ENCODE measurements around the gene PTH1R.
A peak's percentile ranks its signal among the peaks of the same experiment; 100 is the strongest.

PTH1R gene

DNA sequence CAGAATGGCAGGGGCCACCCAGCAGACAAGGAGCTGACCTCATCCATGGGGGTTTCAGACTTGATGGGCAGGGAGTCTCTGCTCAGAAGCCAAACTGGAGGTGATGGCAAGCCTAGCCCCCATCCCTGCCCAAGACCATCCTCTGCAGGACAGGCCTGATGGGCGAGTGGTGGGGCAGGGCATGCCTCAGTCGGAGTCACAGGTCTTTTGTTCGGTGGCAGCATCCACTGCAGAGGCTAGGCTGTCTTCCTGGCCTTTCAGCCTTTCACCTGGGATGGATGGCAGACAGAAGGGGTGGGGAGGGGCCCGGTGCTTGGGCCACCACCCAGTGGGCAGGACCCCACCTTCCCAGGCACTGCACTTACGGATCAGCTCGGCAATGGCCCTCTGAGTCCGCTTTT lies 44.4 kb downstream of the PTH1R start:
- TF ChIP-seq, protein P1, sequence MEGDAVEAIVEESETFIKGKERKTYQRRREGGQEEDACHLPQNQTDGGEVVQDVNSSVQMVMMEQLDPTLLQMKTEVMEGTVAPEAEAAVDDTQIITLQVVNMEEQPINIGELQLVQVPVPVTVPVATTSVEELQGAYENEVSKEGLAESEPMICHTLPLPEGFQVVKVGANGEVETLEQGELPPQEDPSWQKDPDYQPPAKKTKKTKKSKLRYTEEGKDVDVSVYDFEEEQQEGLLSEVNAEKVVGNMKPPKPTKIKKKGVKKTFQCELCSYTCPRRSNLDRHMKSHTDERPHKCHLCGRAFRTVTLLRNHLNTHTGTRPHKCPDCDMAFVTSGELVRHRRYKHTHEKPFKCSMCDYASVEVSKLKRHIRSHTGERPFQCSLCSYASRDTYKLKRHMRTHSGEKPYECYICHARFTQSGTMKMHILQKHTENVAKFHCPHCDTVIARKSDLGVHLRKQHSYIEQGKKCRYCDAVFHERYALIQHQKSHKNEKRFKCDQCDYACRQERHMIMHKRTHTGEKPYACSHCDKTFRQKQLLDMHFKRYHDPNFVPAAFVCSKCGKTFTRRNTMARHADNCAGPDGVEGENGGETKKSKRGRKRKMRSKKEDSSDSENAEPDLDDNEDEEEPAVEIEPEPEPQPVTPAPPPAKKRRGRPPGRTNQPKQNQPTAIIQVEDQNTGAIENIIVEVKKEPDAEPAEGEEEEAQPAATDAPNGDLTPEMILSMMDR (IDR thresholded peaks at IDR 0.05; ENCODE audit: extremely low read depth, insufficient read depth, missing control alignments) = no peak
- no peak for DNase-seq (ENCODE audit: low spot score)
- in situ Hi-C loops (cut with MboI; ENCODE audit: low pct_unique_long_range_greater_than_20kb, low sequenced_read_pairs, unreplicated experiment) = loop anchor here (25.0 kb wide), 1 partner anchor 440 kb away; no protein-coding TSS in a partner anchor

DNA sequence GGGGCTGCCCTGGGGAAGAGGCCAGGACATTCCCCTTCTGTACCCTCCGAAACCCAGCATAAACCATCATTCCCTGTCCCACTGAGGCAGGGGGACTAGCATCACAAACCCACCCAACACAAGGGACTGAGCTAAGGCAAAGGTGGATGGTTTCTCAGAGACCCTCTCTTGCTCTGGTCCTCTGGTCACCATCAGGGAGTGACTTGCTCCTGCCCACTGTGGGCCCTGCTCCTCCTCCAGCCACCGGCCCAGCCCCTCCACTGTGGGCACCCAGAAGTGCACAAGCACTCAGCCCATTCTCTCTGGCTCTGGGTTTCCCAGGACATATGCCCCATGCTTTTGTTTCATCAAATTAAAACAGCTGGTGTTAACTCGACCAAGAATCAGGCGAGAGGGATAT lies 44.9 kb downstream of the PTH1R start:
- TF ChIP-seq, protein P1 (IDR thresholded peaks at IDR 0.05; ENCODE audit: extremely low read depth, insufficient read depth, missing control alignments) = no peak
- in situ Hi-C loops (cut with MboI; ENCODE audit: low pct_unique_long_range_greater_than_20kb, low sequenced_read_pairs, unreplicated experiment) = loop anchor here (25.0 kb wide), 1 partner anchor 440 kb away; no protein-coding TSS in a partner anchor
- DNase-seq (ENCODE audit: low spot score) = no peak

- TF ChIP-seq, protein P1 (IDR thresholded peaks at IDR 0.05; ENCODE audit: extremely low read depth, insufficient read depth, missing control alignments) = no peak
- in situ Hi-C loops (cut with MboI; ENCODE audit: low pct_unique_long_range_greater_than_20kb, low sequenced_read_pairs, unreplicated experiment) = loop anchor here (25.0 kb wide), 1 partner anchor 439 kb away; no protein-coding TSS in a partner anchor
- DNase-seq (ENCODE audit: low spot score) = no peak
Observed at GRCh38 chr3:46922871-46923558, 45.5 kb downstream of the PTH1R start.

DNA sequence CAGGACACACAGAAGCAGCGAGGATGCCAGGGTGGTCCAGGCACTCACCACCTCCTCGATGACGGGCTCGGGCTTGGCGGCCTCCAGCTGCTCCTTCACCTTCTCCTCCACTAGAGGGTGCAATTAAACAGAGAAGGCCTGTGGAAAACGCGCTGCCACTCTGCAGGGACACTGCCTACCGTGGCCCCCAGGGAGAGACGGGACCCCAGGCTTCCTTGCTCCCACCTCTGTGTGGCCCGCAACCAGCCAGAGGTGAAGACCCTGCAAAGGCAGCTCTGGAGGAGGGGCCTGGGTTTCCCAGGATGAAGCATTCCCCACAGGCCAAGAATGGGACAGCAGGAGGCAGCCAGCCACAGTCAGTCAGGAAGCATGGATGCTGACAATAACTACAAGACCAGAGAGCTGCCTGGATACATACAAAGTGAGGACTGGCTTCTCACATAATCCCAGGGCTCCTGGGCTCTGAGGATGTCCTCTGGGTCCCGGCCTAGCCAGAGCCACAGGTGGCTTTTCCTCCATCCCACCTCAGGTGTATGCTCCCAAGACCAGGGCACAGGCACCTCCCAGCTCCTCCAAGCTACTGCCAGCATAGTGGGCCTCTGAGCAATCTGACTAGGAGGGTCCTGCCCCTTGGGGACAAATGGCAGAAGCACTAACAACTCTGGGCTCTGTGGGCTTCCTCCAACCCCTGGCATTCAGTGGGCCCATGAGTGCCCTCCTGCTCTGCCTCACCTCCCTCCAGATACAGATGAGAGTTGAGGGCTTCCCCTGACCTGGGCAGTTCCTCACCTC lies 46.2 kb downstream of the PTH1R start:
- DNase-seq (ENCODE audit: low spot score) = no peak
- TF ChIP-seq, protein P1 (IDR thresholded peaks at IDR 0.05; ENCODE audit: extremely low read depth, insufficient read depth, missing control alignments) = peak; percentile 60
- in situ Hi-C loops (cut with MboI; ENCODE audit: low pct_unique_long_range_greater_than_20kb, low sequenced_read_pairs, unreplicated experiment) = loop anchor here (25.0 kb wide), 1 partner anchor 439 kb away; no protein-coding TSS in a partner anchor

DNA sequence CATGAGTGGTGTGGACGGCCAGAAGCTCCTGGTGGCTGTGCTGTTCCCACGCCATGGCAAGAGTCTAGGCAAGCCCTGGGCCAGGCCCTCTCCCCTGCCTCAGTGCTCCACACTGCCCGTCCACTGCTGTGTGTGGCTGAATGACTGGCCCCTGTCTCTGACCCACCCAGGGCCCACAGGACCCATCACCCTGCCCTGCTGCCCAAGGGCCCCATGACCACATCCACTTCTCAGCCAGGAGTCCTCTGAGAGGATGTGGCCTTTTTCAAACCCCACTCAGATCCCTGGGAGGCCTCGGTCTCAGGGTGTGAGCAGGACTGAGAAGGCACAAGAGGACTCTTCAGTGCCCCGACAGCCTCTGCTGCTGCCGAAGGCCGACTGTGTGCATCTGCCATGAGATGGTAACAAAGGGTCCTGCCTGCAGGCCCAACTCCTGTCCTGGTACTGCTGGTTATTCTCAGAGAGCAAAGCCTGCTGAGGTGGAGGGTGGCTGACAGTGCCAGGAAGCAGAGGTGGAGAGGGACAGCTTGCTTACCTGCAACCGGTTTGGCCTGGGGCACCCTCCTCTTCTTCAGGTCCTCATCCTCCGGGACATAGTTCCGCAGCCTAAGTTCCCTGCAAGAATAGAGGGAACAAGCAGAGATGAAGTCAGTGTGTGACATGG lies 47.5 kb downstream of the PTH1R start:
- no peak for DNase-seq (ENCODE audit: low spot score)
- TF ChIP-seq, protein P1 (IDR thresholded peaks at IDR 0.05; ENCODE audit: extremely low read depth, insufficient read depth, missing control alignments) = no peak
- in situ Hi-C loops (cut with MboI; ENCODE audit: low pct_unique_long_range_greater_than_20kb, low sequenced_read_pairs, unreplicated experiment) = loop anchor here (25.0 kb wide), 1 partner anchor 437 kb away; no protein-coding TSS in a partner anchor

GRCh38 chr3:46925585-46925934 lies 48.0 kb downstream of the PTH1R start:
- TF ChIP-seq, protein P1 (IDR thresholded peaks at IDR 0.05; ENCODE audit: extremely low read depth, insufficient read depth, missing control alignments) = no peak
- in situ Hi-C loops (cut with MboI; ENCODE audit: low pct_unique_long_range_greater_than_20kb, low sequenced_read_pairs, unreplicated experiment) = no loop called here
- no peak for DNase-seq (ENCODE audit: low spot score)
